Measurements from ENCODE around the gene PIGV. TPM values are rescaled to one million over a fixed set of nuclear protein-coding genes. Genes with fewer than 3 reads are reported as not detected.

PIGV gene
- polyA plus RNA-seq, result 1 to 10 TPM; 5.1 to 7.1 TPM

GRCh38 chr1:26787706-26788514 lies at the start of gene PIGV:
Gene PIGV (plus strand): TSS chr1:26787950. CDS start chr1:26790816, 2,866 bp downstream.
- Histone ChIP-seq H3K36me3 (ENCODE audit: control insufficient read depth in 2 of 2, insufficient read depth in 2 of 2, low read length in 1 of 2) (no peaks in the 10 kb centered on the region), H3K4me1 (ENCODE audit: control insufficient read depth in 2 of 2, insufficient read depth in 2 of 2, low read length in 1 of 2) (peaks cover 0 to 9% of the 10 kb centered on the region in 2 donors)

GRCh38 chr1:26739329-26739914 lies 48.3 kb upstream of the PIGV start:
- Histone ChIP-seq H3K4me1 (ENCODE audit: control insufficient read depth in 2 of 2, insufficient read depth in 2 of 2, low read length in 1 of 2) (no peaks in the 10 kb centered on the region), H3K36me3 (ENCODE audit: control insufficient read depth in 2 of 2, insufficient read depth in 2 of 2, low read length in 1 of 2) (peaks cover 3 to 6% of the 10 kb centered on the region in 2 donors), H3K27ac (ENCODE audit: low read depth in 2 of 2, low read length in 1 of 2) (no peak overlapping the region), H3K9me3 (ENCODE audit: control insufficient read depth in 2 of 2, insufficient read depth in 1 of 2, low read depth in 1 of 2, low read length in 1 of 2) (no peaks in the 10 kb centered on the region), H3K27me3 (ENCODE audit: control insufficient read depth in 1 of 2, insufficient read depth in 2 of 2, low read length in 2 of 2) (no peaks in the 10 kb centered on the region), H3K4me3 (ENCODE audit: low read depth in 1 of 2, low read length in 2 of 2) (no peak overlapping the region)
- 75 to 81% methylated on average over 4 of the region's 4 CpGs for WGBS, 2 donors

More at GRCh38 chr1:26787706-26788514, at the start of gene PIGV:
- H3K27me3 ChIP-seq (ENCODE audit: control insufficient read depth in 1 of 2, insufficient read depth in 2 of 2, low read length in 2 of 2), result no peaks in the 10 kb centered on the region
- peak within 1 kb of the TSS; percentile 74 for H3K4me3 ChIP-seq (ENCODE audit: low read depth in 1 of 2, low read length in 2 of 2)
- WGBS, 2 donors, result 0% methylated on average over 54 to 63 of the region's 63 CpGs
- peak within 1 kb of the TSS; percentile 98 for H3K27ac ChIP-seq (ENCODE audit: low read depth in 2 of 2, low read length in 1 of 2)
- H3K9me3 ChIP-seq (ENCODE audit: control insufficient read depth in 2 of 2, insufficient read depth in 1 of 2, low read depth in 1 of 2, low read length in 1 of 2), result no peaks in the 10 kb centered on the region

- H3K27ac ChIP-seq (ENCODE audit: low read depth in 2 of 2, low read length in 1 of 2), result no peak overlapping the region
- WGBS, 2 donors, result 84 to 86% methylated on average over 3 of the region's 3 CpGs
- peaks cover 2 to 3% of the 10 kb centered on the region in 2 donors for H3K36me3 ChIP-seq (ENCODE audit: control insufficient read depth in 2 of 2, insufficient read depth in 2 of 2, low read length in 1 of 2)
- no peaks in the 10 kb centered on the region for H3K9me3 ChIP-seq (ENCODE audit: control insufficient read depth in 2 of 2, insufficient read depth in 1 of 2, low read depth in 1 of 2, low read length in 1 of 2)
- H3K27me3 ChIP-seq (ENCODE audit: control insufficient read depth in 1 of 2, insufficient read depth in 2 of 2, low read length in 2 of 2), result no peaks in the 10 kb centered on the region
- H3K4me1 ChIP-seq (ENCODE audit: control insufficient read depth in 2 of 2, insufficient read depth in 2 of 2, low read length in 1 of 2), result no peaks in the 10 kb centered on the region
- H3K4me3 ChIP-seq (ENCODE audit: low read depth in 1 of 2, low read length in 2 of 2), result no peak overlapping the region
Measured at GRCh38 chr1:26740023-26740634, 47.6 kb upstream of the PIGV start.

- no peak overlapping the region for H3K4me3 ChIP-seq (ENCODE audit: low read depth in 1 of 2, low read length in 2 of 2)
- no peaks in the 10 kb centered on the region for H3K9me3 ChIP-seq (ENCODE audit: control insufficient read depth in 2 of 2, insufficient read depth in 1 of 2, low read depth in 1 of 2, low read length in 1 of 2)
- H3K36me3 ChIP-seq (ENCODE audit: control insufficient read depth in 2 of 2, insufficient read depth in 2 of 2, low read length in 1 of 2), result peaks cover 2 to 3% of the 10 kb centered on the region in 2 donors
- no peaks in the 10 kb centered on the region for H3K27me3 ChIP-seq (ENCODE audit: control insufficient read depth in 1 of 2, insufficient read depth in 2 of 2, low read length in 2 of 2)
- 59 to 81% methylated on average over 5 of the region's 5 CpGs for WGBS, 2 donors
- no peaks in the 10 kb centered on the region for H3K4me1 ChIP-seq (ENCODE audit: control insufficient read depth in 2 of 2, insufficient read depth in 2 of 2, low read length in 1 of 2)
- no peak overlapping the region for H3K27ac ChIP-seq (ENCODE audit: low read depth in 2 of 2, low read length in 1 of 2)
Measured at GRCh38 chr1:26740952-26741351, 46.8 kb upstream of the PIGV start.

GRCh38 chr1:26743426-26744059 lies 44.2 kb upstream of the PIGV start:
- Histone ChIP-seq H3K27me3 (ENCODE audit: control insufficient read depth in 1 of 2, insufficient read depth in 2 of 2, low read length in 2 of 2) (no peaks in the 10 kb centered on the region), H3K27ac (ENCODE audit: low read depth in 2 of 2, low read length in 1 of 2) (peak overlapping the region; percentile 54 to 56), H3K36me3 (ENCODE audit: control insufficient read depth in 2 of 2, insufficient read depth in 2 of 2, low read length in 1 of 2) (no peaks in the 10 kb centered on the region), H3K4me1 (ENCODE audit: control insufficient read depth in 2 of 2, insufficient read depth in 2 of 2, low read length in 1 of 2) (no peaks in the 10 kb centered on the region), H3K9me3 (ENCODE audit: control insufficient read depth in 2 of 2, insufficient read depth in 1 of 2, low read depth in 1 of 2, low read length in 1 of 2) (no peaks in the 10 kb centered on the region), H3K4me3 (ENCODE audit: low read depth in 1 of 2, low read length in 2 of 2) (no peak overlapping the region)
- WGBS, 2 donors, result 80 to 83% methylated on average over 8 of the region's 8 CpGs

- no peaks in the 10 kb centered on the region for H3K4me1 ChIP-seq (ENCODE audit: control insufficient read depth in 2 of 2, insufficient read depth in 2 of 2, low read length in 1 of 2)
- WGBS, 2 donors, result 41 to 56% methylated on average over 8 of the region's 8 CpGs
- peak overlapping the region; percentile 64 for H3K27ac ChIP-seq (ENCODE audit: low read depth in 2 of 2, low read length in 1 of 2)
- peak overlapping the region in 1 of 2 donors; percentile 29 for H3K4me3 ChIP-seq (ENCODE audit: low read depth in 1 of 2, low read length in 2 of 2)
- H3K27me3 ChIP-seq (ENCODE audit: control insufficient read depth in 1 of 2, insufficient read depth in 2 of 2, low read length in 2 of 2), result no peaks in the 10 kb centered on the region
- peaks cover 0 to 3% of the 10 kb centered on the region in 2 donors for H3K36me3 ChIP-seq (ENCODE audit: control insufficient read depth in 2 of 2, insufficient read depth in 2 of 2, low read length in 1 of 2)
- no peaks in the 10 kb centered on the region for H3K9me3 ChIP-seq (ENCODE audit: control insufficient read depth in 2 of 2, insufficient read depth in 1 of 2, low read depth in 1 of 2, low read length in 1 of 2)
Measured at GRCh38 chr1:26744075-26744959, 43.4 kb upstream of the PIGV start.

GRCh38 chr1:26745191-26745590 lies 42.6 kb upstream of the PIGV start:
- 47 to 57% methylated on average over 5 of the region's 5 CpGs for WGBS, 2 donors
- H3K27ac ChIP-seq (ENCODE audit: low read depth in 2 of 2, low read length in 1 of 2), result peak overlapping the region; percentile 40 to 64
- H3K4me1 ChIP-seq (ENCODE audit: control insufficient read depth in 2 of 2, insufficient read depth in 2 of 2, low read length in 1 of 2), result no peaks in the 10 kb centered on the region
- H3K4me3 ChIP-seq (ENCODE audit: low read depth in 1 of 2, low read length in 2 of 2), result no peak overlapping the region
- H3K27me3 ChIP-seq (ENCODE audit: control insufficient read depth in 1 of 2, insufficient read depth in 2 of 2, low read length in 2 of 2), result no peaks in the 10 kb centered on the region
- no peaks in the 10 kb centered on the region for H3K9me3 ChIP-seq (ENCODE audit: control insufficient read depth in 2 of 2, insufficient read depth in 1 of 2, low read depth in 1 of 2, low read length in 1 of 2)
- H3K36me3 ChIP-seq (ENCODE audit: control insufficient read depth in 2 of 2, insufficient read depth in 2 of 2, low read length in 1 of 2), result peaks cover 0 to 7% of the 10 kb centered on the region in 2 donors

GRCh38 chr1:26747048-26747447 lies 40.7 kb upstream of the PIGV start:
- Histone ChIP-seq H3K4me1 (ENCODE audit: control insufficient read depth in 2 of 2, insufficient read depth in 2 of 2, low read length in 1 of 2) (no peaks in the 10 kb centered on the region), H3K27me3 (ENCODE audit: control insufficient read depth in 1 of 2, insufficient read depth in 2 of 2, low read length in 2 of 2) (no peaks in the 10 kb centered on the region), H3K9me3 (ENCODE audit: control insufficient read depth in 2 of 2, insufficient read depth in 1 of 2, low read depth in 1 of 2, low read length in 1 of 2) (no peaks in the 10 kb centered on the region), H3K4me3 (ENCODE audit: low read depth in 1 of 2, low read length in 2 of 2) (no peak overlapping the region), H3K36me3 (ENCODE audit: control insufficient read depth in 2 of 2, insufficient read depth in 2 of 2, low read length in 1 of 2) (peaks cover 0 to 7% of the 10 kb centered on the region in 2 donors), H3K27ac (ENCODE audit: low read depth in 2 of 2, low read length in 1 of 2) (no peak overlapping the region)
- WGBS, 2 donors, result 90% methylated on average over 5 of the region's 5 CpGs

- peaks cover 0 to 4% of the 10 kb centered on the region in 2 donors for H3K4me1 ChIP-seq (ENCODE audit: control insufficient read depth in 2 of 2, insufficient read depth in 2 of 2, low read length in 1 of 2)
- WGBS, 2 donors, result 90% methylated on average over 1 of the region's 1 CpG
- no peak overlapping the region for H3K27ac ChIP-seq (ENCODE audit: low read depth in 2 of 2, low read length in 1 of 2)
- no peaks in the 10 kb centered on the region for H3K9me3 ChIP-seq (ENCODE audit: control insufficient read depth in 2 of 2, insufficient read depth in 1 of 2, low read depth in 1 of 2, low read length in 1 of 2)
- H3K27me3 ChIP-seq (ENCODE audit: control insufficient read depth in 1 of 2, insufficient read depth in 2 of 2, low read length in 2 of 2), result no peaks in the 10 kb centered on the region
- peaks cover 0 to 7% of the 10 kb centered on the region in 2 donors for H3K36me3 ChIP-seq (ENCODE audit: control insufficient read depth in 2 of 2, insufficient read depth in 2 of 2, low read length in 1 of 2)
- no peak overlapping the region for H3K4me3 ChIP-seq (ENCODE audit: low read depth in 1 of 2, low read length in 2 of 2)
Measured at GRCh38 chr1:26748351-26748750, 39.4 kb upstream of the PIGV start.

Data from esophagus (tissue), 2 donors.